PFSK-1 (cell line): ENCODE measurements around the gene TOP2B.

Experiments
- FOXP2 ChIP-seq: optimal IDR thresholded peaks from 2 replicates; pipeline ENCODE3; 2011; ENCODE audit warnings: borderline replicate concordance, control low read depth, inconsistent platforms; ENCODE audit not compliant: insufficient read depth; ENCODE audit errors: extremely low read length, extremely low read depth
- POLR2AphosphoS5 ChIP-seq: IDR thresholded peaks from 2 replicates; pipeline ENCODE4 v1.6.1; 2012; ENCODE audit warnings: low read depth, mild to moderate bottlenecking, control low read depth, low read length, moderate library complexity
- REST ChIP-seq, 2 experiments: IDR thresholded peaks; 2 replicates each; pipeline versions ENCODE4 v1.6.1 to v1.8.0; 2011 to 2012; ENCODE audit warnings: low read depth in 2 of 2, low read length in 2 of 2, control low read depth in 1 of 2, inconsistent platforms in 1 of 2, mild to moderate bottlenecking in 1 of 2, moderate library complexity in 1 of 2; ENCODE audit not compliant: insufficient read depth in 1 of 2
- SIN3A ChIP-seq: IDR thresholded peaks from 2 replicates; pipeline ENCODE4 v1.6.1; 2012; ENCODE audit warnings: mild to moderate bottlenecking, low read length, moderate library complexity, borderline replicate concordance; ENCODE audit not compliant: insufficient read depth
- TAF1 ChIP-seq: IDR thresholded peaks from 2 replicates; pipeline ENCODE4 v1.6.1; 2012; ENCODE audit warnings: low read length, control low read depth, borderline replicate concordance; ENCODE audit not compliant: insufficient read depth

- TF ChIP-seq TAF1 (no peak), SIN3A (no peak), POLR2AphosphoS5 (no peak), REST (IDR thresholded peaks at IDR 0.05; ENCODE audit: insufficient read depth in 1 of 2, low read depth in 2 of 2, low read length in 2 of 2) (no peak), FOXP2 (no peak)
Observed at GRCh38 chr3:25658836-25659235, 5.9 kb downstream of the TOP2B start.
